Measurements from ENCODE around the gene PAQR9. TPM values are rescaled to one million over a fixed set of nuclear protein-coding genes. Genes with fewer than 3 reads are reported as not detected.

The PAQR9 gene
- total and polyA plus RNA-seq, 7 experiments from 2014 or later = not detected

DNA sequence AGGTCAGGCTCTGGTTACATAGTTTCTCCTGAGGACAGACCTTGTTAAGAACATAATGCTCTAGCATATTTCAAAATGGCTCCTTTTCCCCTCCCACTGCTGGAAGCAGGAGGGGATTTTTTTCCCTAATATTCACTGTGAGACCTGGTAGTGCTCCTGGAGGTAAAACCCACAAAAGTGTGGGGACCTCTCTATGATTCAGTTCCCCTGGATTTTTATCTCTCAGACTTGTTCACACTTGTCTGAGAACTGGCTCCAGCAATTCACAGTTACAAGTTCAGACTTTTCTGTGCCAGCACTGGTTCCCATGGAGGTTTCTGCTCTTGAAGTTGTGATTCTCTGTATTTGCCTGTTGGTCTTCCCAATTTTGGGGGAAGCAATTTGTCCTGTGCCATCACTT, 38.3 kb downstream of the PAQR9 start:
- Mint-ChIP-seq H3K27ac (no peak overlapping the region), H3K27me3 (peaks cover 26 to 45% (median 42%) of the 10 kb centered on the region in 5 donors), H3K4me3 (no peak overlapping the region), H3K4me1 (no peaks in the 10 kb centered on the region), H3K9me3 (peaks cover 0 to 10% (median 3%) of the 10 kb centered on the region in 11 donors), H3K36me3 (peaks cover 0 to 5% (median 0%) of the 10 kb centered on the region in 5 donors)
- CTCF ChIA-PET = no interaction called here
- H3K4me1 ChIP-seq (ENCODE audit: control insufficient read depth in 2 of 2, insufficient read depth in 2 of 2, low read length in 2 of 2) = no peaks in the 10 kb centered on the region
- no peaks in the 10 kb centered on the region for H3K9me3 ChIP-seq (ENCODE audit: control insufficient read depth in 2 of 3, low read length in 3 of 3)
- no peak for ATAC-seq
- H3K4me3 ChIP-seq (ENCODE audit: low read length) = no peak overlapping the region
- H3K27me3 ChIP-seq (ENCODE audit: control insufficient read depth in 2 of 2, insufficient read depth in 2 of 2, low read length in 2 of 2) = no peaks in the 10 kb centered on the region
- DNase-seq = no peak
- intact Hi-C loops (cut with micrococcal nuclease) = no loop called here
- POLR2A ChIA-PET = no interaction called here
- no peak overlapping the region for H3K27ac ChIP-seq (ENCODE audit: low read depth, low read length)
- no peaks in the 10 kb centered on the region for H3K36me3 ChIP-seq (ENCODE audit: control insufficient read depth in 2 of 3, insufficient read depth in 3 of 3, low read length in 3 of 3)

DNA sequence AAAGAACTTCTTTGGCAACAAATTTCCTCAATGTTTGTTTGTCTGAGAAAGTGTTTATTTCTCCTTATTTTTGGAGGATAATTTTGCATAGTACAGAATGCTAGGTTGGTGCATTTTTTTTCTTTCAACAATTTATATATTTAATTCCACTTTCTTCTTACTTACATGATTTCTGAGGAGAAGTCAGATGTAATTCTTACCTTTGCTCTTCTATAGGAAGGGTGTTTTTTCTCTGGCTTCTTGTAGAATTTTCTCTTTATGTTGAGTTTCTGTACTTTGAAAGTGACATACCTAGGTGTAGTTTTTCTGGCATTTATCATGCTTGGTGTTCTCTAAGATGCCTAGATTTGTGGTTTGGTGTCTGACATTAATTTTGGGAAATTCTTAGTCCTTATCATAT, 39.8 kb downstream of the PAQR9 start:
- Histone ChIP-seq H3K27ac (ENCODE audit: low read depth, low read length) (no peak overlapping the region), H3K27me3 (ENCODE audit: control insufficient read depth in 2 of 2, insufficient read depth in 2 of 2, low read length in 2 of 2) (no peaks in the 10 kb centered on the region), H3K9me3 (ENCODE audit: control insufficient read depth in 2 of 3, low read length in 3 of 3) (no peaks in the 10 kb centered on the region), H3K4me3 (ENCODE audit: low read length) (no peak overlapping the region), H3K36me3 (ENCODE audit: control insufficient read depth in 2 of 3, insufficient read depth in 3 of 3, low read length in 3 of 3) (no peaks in the 10 kb centered on the region), H3K4me1 (ENCODE audit: control insufficient read depth in 2 of 2, insufficient read depth in 2 of 2, low read length in 2 of 2) (no peaks in the 10 kb centered on the region)
- intact Hi-C loops (cut with micrococcal nuclease) = no loop called here
- no peak overlapping the region for H3K4me3 Mint-ChIP-seq
- no peak for DNase-seq
- ATAC-seq = no peak
- peaks cover 0 to 5% (median 0%) of the 10 kb centered on the region in 5 donors for H3K36me3 Mint-ChIP-seq
- no peak overlapping the region for H3K27ac Mint-ChIP-seq
- POLR2A ChIA-PET = no interaction called here
- peaks cover 0 to 10% (median 3%) of the 10 kb centered on the region in 11 donors for H3K9me3 Mint-ChIP-seq
- H3K4me1 Mint-ChIP-seq = no peaks in the 10 kb centered on the region
- CTCF ChIA-PET = no interaction called here
- H3K27me3 Mint-ChIP-seq = peaks cover 37 to 54% (median 42%) of the 10 kb centered on the region in 5 donors

DNA sequence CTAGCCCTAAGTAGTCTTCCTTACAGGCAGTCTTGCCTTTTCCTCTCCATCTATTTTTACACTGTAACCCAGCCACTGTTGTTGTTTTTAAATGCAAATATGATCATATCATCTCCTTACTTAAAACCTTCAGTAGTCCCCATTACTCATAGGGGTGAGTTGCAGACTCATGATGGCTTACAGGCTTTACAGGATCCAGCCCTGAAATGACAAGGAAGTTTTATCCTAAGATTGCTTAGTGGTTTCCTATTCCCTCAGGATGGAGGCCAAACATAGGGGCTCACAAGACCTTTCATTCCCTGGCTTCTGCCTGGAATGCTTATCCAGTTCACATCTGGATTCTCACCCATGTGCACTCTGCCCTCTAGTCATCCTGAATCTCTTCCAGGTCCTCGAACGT, 46.9 kb downstream of the PAQR9 start:
- H3K9me3 ChIP-seq (ENCODE audit: control insufficient read depth in 2 of 3, low read length in 3 of 3) = no peaks in the 10 kb centered on the region

DNA sequence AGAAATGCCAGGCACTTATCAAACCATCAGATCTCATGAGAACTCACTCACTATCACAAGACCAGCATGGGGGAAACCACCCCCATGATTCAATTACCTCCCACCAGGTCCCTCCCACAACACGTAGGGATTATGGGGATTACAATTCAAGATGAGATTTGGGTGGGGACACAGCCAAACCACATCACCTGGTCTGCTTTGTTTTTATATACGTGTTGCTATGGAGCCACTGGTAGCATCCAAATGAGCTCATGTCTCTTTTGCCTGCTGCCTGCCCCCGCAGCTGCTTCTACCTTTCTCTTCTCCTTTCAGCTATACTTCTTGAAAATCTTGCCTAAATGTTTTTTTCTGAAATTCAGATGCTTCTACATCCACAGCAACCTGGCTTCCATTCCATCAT, 47.8 kb downstream of the PAQR9 start:
- ATAC-seq (no peak), DNase-seq (no peak)
- Mint-ChIP-seq H3K4me3 (no peak overlapping the region), H3K36me3 (no peaks in the 10 kb centered on the region), H3K27ac (no peak overlapping the region), H3K27me3 (peaks cover 10 to 45% (median 21%) of the 10 kb centered on the region in 5 donors), H3K9me3 (peaks cover 0 to 2% (median 0%) of the 10 kb centered on the region in 11 donors), H3K4me1 (no peaks in the 10 kb centered on the region)
- intact Hi-C loops (cut with micrococcal nuclease) = no loop called here
- ChIA-PET CTCF (no interaction called here), POLR2A (no interaction called here)
- Histone ChIP-seq H3K27me3 (ENCODE audit: control insufficient read depth in 2 of 2, insufficient read depth in 2 of 2, low read length in 2 of 2) (no peaks in the 10 kb centered on the region), H3K36me3 (ENCODE audit: control insufficient read depth in 2 of 3, insufficient read depth in 3 of 3, low read length in 3 of 3) (no peaks in the 10 kb centered on the region), H3K4me3 (ENCODE audit: low read length) (no peak overlapping the region), H3K9me3 (ENCODE audit: control insufficient read depth in 2 of 3, low read length in 3 of 3) (no peaks in the 10 kb centered on the region), H3K27ac (ENCODE audit: low read depth, low read length) (no peak overlapping the region), H3K4me1 (ENCODE audit: control insufficient read depth in 2 of 2, insufficient read depth in 2 of 2, low read length in 2 of 2) (no peaks in the 10 kb centered on the region)

More for the DNA sequence above, 46.9 kb downstream of the PAQR9 start:
- intact Hi-C loops (cut with micrococcal nuclease) = no loop called here
- no peaks in the 10 kb centered on the region for H3K4me1 Mint-ChIP-seq
- POLR2A ChIA-PET = no interaction called here
- Histone ChIP-seq H3K27ac (ENCODE audit: low read depth, low read length) (no peak overlapping the region), H3K36me3 (ENCODE audit: control insufficient read depth in 2 of 3, insufficient read depth in 3 of 3, low read length in 3 of 3) (no peaks in the 10 kb centered on the region), H3K4me3 (ENCODE audit: low read length) (no peak overlapping the region), H3K27me3 (ENCODE audit: control insufficient read depth in 2 of 2, insufficient read depth in 2 of 2, low read length in 2 of 2) (no peaks in the 10 kb centered on the region), H3K4me1 (ENCODE audit: control insufficient read depth in 2 of 2, insufficient read depth in 2 of 2, low read length in 2 of 2) (no peaks in the 10 kb centered on the region)
- ATAC-seq (no peak), DNase-seq (no peak)
- H3K4me3 Mint-ChIP-seq = no peak overlapping the region
- H3K27ac Mint-ChIP-seq = no peak overlapping the region
- H3K9me3 Mint-ChIP-seq = peaks cover 0 to 2% (median 0%) of the 10 kb centered on the region in 11 donors
- CTCF ChIA-PET = interaction anchor here (0.6 kb wide), 1 partner anchor 10 kb away, joined by 5 read pairs; no protein-coding TSS in a partner anchor
- peaks cover 4 to 40% (median 17%) of the 10 kb centered on the region in 5 donors for H3K27me3 Mint-ChIP-seq
- H3K36me3 Mint-ChIP-seq = no peaks in the 10 kb centered on the region

DNA sequence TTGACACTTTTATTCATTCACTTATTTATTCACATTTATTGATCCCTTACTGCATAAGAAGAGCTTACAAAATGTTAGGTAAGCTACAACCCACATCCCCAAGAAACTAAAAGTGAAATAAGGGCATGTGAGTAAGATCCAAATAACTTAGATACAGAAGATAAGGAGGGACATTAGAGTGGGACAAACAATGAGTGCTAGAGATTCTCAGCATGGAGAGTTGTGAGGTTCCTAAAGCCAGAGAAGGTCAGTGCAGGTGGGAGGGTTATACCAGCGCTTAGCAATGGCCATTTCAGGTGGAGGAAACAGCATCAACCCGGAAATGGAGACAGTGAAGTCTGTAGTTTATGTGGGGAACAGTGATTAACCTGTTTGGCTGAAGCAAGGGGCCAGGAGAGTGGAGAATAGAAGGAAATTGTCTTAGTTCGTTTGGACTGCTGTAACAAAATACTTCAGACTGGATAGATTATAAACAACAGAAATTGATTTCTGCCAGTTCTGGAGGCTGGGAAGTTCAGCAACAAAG, 49.1 kb downstream of the PAQR9 start:
- ATAC-seq (no peak), DNase-seq (no peak)
- no peak overlapping the region for H3K4me3 ChIP-seq (ENCODE audit: low read length)
- H3K36me3 Mint-ChIP-seq = no peaks in the 10 kb centered on the region
- ChIA-PET CTCF (no interaction called here), POLR2A (no interaction called here)
- no peaks in the 10 kb centered on the region for H3K4me1 Mint-ChIP-seq
- peaks cover 0 to 4% (median 0%) of the 10 kb centered on the region in 11 donors for H3K9me3 Mint-ChIP-seq
- no peaks in the 10 kb centered on the region for H3K27me3 ChIP-seq (ENCODE audit: control insufficient read depth in 2 of 2, insufficient read depth in 2 of 2, low read length in 2 of 2)
- H3K9me3 ChIP-seq (ENCODE audit: control insufficient read depth in 2 of 3, low read length in 3 of 3) = no peaks in the 10 kb centered on the region
- H3K27ac Mint-ChIP-seq = peak overlapping the region in 1 of 9 donors; percentile 9
- intact Hi-C loops (cut with micrococcal nuclease) = no loop called here
- H3K4me1 ChIP-seq (ENCODE audit: control insufficient read depth in 2 of 2, insufficient read depth in 2 of 2, low read length in 2 of 2) = no peaks in the 10 kb centered on the region
- H3K27ac ChIP-seq (ENCODE audit: low read depth, low read length) = no peak overlapping the region
- H3K36me3 ChIP-seq (ENCODE audit: control insufficient read depth in 2 of 3, insufficient read depth in 3 of 3, low read length in 3 of 3) = no peaks in the 10 kb centered on the region
- peaks cover 13 to 40% (median 21%) of the 10 kb centered on the region in 5 donors for H3K27me3 Mint-ChIP-seq
- no peak overlapping the region for H3K4me3 Mint-ChIP-seq

DNA sequence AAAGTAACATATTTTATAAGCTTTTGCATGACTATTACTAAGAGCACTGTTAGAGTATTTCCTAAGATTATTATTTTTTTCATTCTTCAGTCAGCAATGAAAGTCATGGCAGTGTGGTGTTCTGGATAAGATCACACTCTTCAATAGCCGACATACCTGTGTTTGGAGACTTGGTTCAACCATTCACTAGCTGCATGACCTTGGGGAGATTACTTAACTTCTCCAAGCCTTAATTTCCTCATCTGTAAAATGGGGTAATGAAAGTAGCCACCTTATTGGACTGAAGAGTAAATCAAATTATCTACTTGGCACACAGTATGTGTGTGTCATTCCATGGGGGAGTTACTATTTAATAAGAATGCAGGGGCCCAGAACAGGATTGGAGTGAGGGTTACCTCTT, 50.0 kb downstream of the PAQR9 start:
- Histone ChIP-seq H3K36me3 (ENCODE audit: control insufficient read depth in 2 of 3, insufficient read depth in 3 of 3, low read length in 3 of 3) (no peaks in the 10 kb centered on the region), H3K4me1 (ENCODE audit: control insufficient read depth in 2 of 2, insufficient read depth in 2 of 2, low read length in 2 of 2) (no peaks in the 10 kb centered on the region), H3K9me3 (ENCODE audit: control insufficient read depth in 2 of 3, low read length in 3 of 3) (no peaks in the 10 kb centered on the region), H3K4me3 (ENCODE audit: low read length) (no peak overlapping the region), H3K27ac (ENCODE audit: low read depth, low read length) (no peak overlapping the region), H3K27me3 (ENCODE audit: control insufficient read depth in 2 of 2, insufficient read depth in 2 of 2, low read length in 2 of 2) (no peaks in the 10 kb centered on the region)
- no peak overlapping the region for H3K4me3 Mint-ChIP-seq
- H3K4me1 Mint-ChIP-seq = no peaks in the 10 kb centered on the region
- H3K27ac Mint-ChIP-seq = no peak overlapping the region
- POLR2A ChIA-PET = no interaction called here
- intact Hi-C loops (cut with micrococcal nuclease) = no loop called here
- peaks cover 0 to 4% (median 0%) of the 10 kb centered on the region in 11 donors for H3K9me3 Mint-ChIP-seq
- DNase-seq = no peak
- ATAC-seq = no peak
- H3K36me3 Mint-ChIP-seq = no peaks in the 10 kb centered on the region
- CTCF ChIA-PET = no interaction called here
- H3K27me3 Mint-ChIP-seq = peaks cover 16 to 36% (median 26%) of the 10 kb centered on the region in 5 donors

DNA sequence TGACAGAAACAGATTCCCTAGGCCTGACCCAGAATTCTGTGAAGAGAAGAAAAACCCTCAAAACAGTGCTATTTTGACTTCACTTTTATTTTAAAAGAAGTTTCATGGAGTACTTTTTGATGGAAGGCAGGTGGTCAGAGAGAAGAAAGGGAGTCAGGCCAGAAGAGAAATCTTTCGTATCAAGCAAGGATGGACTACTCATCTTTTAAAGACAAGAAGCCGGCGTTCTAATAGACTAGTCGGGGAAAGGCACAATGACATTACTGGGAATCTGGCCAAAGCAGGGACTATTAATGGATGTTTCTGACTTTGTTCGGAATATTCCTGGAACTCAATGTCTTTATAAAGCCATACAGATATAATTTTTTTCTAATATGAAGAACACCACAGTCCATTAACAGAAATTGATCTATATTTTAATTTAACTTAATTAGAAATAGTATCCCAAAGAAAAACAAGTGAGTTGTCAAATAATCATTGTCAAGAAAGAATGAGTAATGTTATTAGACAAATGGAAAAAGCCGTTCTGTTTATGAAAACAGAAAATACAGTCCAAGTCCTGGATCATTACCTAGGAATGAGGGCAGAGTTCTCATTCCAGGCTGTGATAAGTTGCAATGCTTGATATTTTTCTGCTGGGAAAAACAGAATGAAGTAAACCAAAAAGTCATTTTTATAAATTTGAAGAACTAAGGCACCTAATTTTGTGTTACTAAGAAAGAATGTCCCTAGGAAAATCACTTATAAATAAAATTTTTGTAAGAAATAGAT, 50.9 kb downstream of the PAQR9 start:
- no peaks in the 10 kb centered on the region for H3K4me1 Mint-ChIP-seq
- no peaks in the 10 kb centered on the region for H3K27me3 ChIP-seq (ENCODE audit: control insufficient read depth in 2 of 2, insufficient read depth in 2 of 2, low read length in 2 of 2)
- no peak for DNase-seq
- H3K9me3 Mint-ChIP-seq = peaks cover 0 to 4% (median 0%) of the 10 kb centered on the region in 11 donors
- no peak overlapping the region for H3K27ac ChIP-seq (ENCODE audit: low read depth, low read length)
- no peak overlapping the region for H3K4me3 ChIP-seq (ENCODE audit: low read length)
- H3K4me3 Mint-ChIP-seq = no peak overlapping the region
- H3K36me3 ChIP-seq (ENCODE audit: control insufficient read depth in 2 of 3, insufficient read depth in 3 of 3, low read length in 3 of 3) = no peaks in the 10 kb centered on the region
- intact Hi-C loops (cut with micrococcal nuclease) = no loop called here
- H3K4me1 ChIP-seq (ENCODE audit: control insufficient read depth in 2 of 2, insufficient read depth in 2 of 2, low read length in 2 of 2) = no peaks in the 10 kb centered on the region
- ChIA-PET CTCF (no interaction called here), POLR2A (no interaction called here)
- peaks cover 17 to 38% (median 21%) of the 10 kb centered on the region in 5 donors for H3K27me3 Mint-ChIP-seq
- H3K36me3 Mint-ChIP-seq = no peaks in the 10 kb centered on the region
- ATAC-seq = no peak
- H3K27ac Mint-ChIP-seq = no peak overlapping the region
- no peaks in the 10 kb centered on the region for H3K9me3 ChIP-seq (ENCODE audit: control insufficient read depth in 2 of 3, low read length in 3 of 3)
